G401 (cell line): ENCODE measurements around the gene ANKRD28. TPM values are rescaled to one million over a fixed set of nuclear protein-coding genes. Genes with fewer than 3 reads are reported as not detected.

Source experiments
- DNase-seq: peaks from one replicate; pipeline ENCODE4 v3.0.0-alpha.2; 2015; ENCODE audit warnings: low spot score
- in situ Hi-C: cut with HindIII; loops from 2 replicates; pipeline ENCODE4 v1.10.0; 2016; ENCODE audit warnings: low sequenced_read_pairs, mixed read lengths
- total RNA-seq: library from RNA; depleted of rRNA; stranded (reverse); fragments of >200 nt; shearing (Covaris generic); gene quantifications from 2 replicates; pipeline ENCODE4 v1.2.3, GENCODE V29; 2014

Gene ANKRD28
- total RNA-seq, 1 experiment from 2014 or later: 44.4 TPM

DNA sequence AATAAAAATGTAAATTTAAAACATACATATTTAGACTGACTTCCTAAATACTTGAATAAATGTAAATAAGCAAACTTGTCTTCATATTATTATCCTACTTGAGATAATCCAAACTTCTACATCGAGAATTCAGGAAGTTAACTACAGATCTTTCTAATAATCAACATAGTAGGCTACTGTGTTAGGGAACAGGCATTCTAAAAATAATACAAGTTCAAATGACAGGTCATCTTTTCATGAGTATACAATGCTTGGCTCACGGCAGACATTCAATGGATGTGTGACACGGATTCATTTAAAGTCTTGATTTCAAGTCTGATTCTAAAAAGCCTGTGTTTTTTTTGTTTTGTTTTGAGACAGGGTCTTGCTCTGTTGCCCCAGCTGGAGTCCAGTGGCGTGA, 107.5 kb downstream of the ANKRD28 start:
- in situ Hi-C loops: no loop called here
- DNase-seq: no peak

DNA sequence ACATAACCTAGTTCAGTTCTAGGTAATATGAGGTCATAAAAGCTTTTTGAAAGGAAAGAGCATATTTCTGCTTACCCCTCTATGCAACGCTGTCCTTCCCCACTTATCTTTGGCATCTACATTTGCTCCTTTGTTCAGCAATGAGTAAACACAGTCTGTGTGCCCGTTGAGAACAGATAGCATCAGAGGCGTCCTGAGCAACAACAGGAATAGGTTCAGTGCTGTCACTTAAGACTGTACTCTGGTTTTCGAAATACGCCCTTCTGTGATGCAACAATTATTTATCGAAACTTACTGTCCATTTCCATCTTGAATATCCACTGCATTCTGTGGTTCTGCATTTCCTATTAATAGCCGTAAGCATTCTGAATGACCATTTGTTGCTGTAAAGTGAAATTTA, 111.9 kb downstream of the ANKRD28 start:
- no peak for DNase-seq
- in situ Hi-C loops: no loop called here

DNA sequence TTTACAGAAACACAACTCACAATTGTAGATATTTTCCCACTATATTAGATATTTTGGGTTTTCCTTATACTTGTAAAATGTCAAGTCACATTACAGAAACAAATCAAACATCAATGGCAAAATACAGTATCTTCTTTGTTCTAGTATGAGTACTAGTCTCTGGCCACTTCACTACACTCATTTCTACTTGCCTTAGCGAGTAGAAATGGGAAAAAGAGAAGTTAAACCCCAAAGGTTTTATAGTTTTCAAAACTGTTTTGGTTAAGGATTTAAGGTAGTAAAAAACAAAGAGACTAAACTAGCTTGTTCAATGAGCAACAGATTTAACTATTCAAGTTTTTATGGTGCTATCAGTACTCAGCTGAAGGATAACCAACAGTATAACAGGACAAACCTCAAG, 114.5 kb downstream of the ANKRD28 start:
- no peak for DNase-seq
- in situ Hi-C loops: no loop called here

DNA sequence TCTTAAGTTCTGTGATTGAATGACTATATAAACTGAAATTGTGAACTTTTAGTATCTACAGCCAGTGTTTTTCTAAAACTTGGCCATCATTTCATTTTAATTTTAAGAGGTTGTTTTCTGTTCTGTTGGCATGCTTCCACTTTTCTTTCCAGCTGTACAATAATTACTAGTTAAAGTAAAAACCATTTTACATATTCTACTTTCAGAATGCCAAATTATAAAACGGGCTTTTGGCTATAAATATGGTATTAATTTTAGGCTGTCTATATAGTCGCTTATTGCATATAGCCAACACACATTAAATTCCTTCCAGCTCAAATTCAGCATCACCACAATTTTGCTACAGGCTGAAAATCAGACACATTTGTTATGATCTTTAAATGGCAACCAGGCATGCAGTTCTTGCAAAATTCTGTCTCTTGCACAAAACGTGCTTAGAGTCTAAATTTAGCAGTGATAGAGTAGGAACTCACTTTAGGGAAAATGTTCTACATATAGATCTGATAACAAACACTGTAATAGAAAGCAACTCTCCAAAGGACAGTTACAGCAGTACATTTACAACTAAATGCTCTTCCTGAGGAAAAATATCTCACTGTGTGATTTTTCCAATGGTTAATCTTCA, 115.1 kb downstream of the ANKRD28 start:
- peak; percentile 29 for DNase-seq
- in situ Hi-C loops: no loop called here

DNA sequence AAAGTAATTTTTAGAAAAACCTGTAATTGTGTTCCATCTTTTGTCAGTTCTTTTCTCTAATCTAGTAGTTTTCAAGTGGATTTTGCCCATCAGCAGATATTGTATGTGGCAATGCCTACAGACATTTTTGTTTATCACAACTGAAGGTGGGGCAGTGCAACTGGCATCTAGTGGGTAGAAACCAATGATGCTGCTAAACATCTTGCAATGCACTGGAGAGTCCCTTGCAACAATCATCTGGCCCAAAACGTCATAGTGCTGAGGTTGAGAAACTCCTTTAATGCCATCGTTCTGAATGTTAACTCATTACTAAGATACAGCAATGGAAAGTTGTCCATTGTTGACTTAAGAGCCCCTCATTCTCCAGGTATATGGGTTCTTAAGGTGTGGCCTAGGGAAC, 116.1 kb downstream of the ANKRD28 start:
- in situ Hi-C loops: no loop called here
- no peak for DNase-seq

DNA sequence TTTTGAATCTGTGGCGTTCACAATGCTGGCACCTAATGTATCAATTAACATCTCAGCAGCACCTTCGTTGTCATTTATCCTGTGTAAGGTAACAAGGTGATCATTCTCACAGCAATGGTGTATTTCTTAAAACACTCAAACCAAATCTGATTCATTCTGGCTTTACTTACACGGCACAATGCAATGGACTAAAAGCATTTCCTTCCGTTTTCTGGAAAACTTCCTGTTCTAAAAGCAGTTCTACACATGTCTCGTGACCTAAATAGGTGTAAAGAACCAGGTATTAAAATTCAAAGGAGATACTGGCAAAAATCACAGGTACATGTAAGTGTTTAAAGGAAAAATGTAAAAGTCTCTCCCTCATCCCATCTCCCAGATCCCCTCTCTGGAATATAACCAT, 118.5 kb downstream of the ANKRD28 start:
- in situ Hi-C loops: no loop called here
- DNase-seq: no peak

DNA sequence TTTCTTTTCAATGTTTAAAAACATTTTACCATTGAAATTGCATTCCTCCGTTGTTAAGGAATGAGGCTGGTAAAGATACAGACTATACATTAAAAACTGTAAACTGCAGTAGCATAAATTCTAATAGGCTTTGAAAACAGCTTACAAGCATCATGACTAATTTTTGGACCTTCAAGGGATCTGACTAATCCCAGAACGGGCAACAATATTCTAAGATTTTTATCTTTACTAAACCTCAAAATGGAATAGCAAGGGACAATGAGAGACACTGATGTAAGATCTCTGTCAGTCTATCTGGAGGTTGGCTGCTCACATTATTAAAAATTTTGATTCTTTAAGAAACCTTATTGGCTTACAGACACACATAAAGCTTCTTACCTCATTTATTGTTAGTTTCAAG, 121.5 kb downstream of the ANKRD28 start:
- DNase-seq: no peak
- in situ Hi-C loops: no loop called here

DNA sequence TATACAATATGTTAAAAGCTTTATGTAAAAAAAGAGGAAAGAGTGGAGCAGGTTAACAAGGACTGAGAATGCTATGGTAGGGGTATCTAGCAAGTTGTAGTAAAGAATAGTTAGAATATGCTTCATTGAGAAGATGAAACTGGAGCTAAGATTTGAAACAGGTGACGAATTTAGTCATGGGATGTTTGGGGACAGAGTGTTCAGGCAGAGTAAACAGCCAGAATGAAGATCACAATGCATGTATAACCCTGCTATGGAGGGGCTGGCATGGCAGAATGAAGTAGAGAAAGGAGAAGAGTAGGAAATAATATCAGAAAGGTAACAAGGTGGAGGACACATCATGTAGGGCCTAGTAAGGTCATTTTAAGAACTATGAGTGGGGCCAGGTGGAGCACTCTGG, 124.2 kb downstream of the ANKRD28 start:
- no peak for DNase-seq
- in situ Hi-C loops: no loop called here

DNA sequence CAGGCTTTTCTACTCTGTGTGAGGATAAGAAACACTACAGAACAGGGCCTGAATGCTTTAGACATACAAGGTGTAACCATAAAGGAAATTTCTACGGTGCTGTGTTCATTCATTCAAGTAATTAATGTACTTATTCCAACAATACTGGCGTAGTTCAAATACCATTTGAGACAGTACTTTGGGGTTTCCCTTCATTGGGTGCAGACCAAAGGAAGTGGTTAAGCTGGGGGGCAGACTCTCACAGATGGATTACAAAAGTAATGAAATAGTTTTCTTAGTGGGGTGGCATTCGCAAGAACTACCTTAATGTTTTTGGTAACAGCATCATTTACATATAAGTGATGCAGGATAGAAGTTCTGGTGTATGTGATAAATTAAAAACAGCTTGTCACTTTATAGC, 130.3 kb downstream of the ANKRD28 start:
- in situ Hi-C loops: no loop called here

DNA sequence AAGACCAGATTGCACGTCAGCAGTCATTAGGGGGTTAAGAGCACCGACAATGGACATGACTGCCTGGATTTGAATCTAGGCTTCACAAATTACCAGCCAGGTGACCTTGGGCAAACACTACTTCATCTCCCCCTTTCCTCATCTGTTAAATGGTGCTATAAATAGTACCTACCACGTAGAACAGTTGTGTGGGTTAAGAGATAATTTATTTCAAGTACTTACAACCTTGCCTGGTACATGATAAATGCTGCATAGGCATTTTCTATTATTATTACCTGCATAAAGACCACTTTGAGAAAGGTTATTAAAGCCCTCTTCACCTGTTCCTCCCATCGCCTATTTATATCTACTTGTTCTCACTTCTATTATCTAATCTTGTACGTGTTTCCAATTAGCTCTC, 131.5 kb downstream of the ANKRD28 start:
- in situ Hi-C loops: no loop called here
- DNase-seq: no peak

More for the DNA sequence above, 130.3 kb downstream of the ANKRD28 start:
- DNase-seq: no peak

DNA sequence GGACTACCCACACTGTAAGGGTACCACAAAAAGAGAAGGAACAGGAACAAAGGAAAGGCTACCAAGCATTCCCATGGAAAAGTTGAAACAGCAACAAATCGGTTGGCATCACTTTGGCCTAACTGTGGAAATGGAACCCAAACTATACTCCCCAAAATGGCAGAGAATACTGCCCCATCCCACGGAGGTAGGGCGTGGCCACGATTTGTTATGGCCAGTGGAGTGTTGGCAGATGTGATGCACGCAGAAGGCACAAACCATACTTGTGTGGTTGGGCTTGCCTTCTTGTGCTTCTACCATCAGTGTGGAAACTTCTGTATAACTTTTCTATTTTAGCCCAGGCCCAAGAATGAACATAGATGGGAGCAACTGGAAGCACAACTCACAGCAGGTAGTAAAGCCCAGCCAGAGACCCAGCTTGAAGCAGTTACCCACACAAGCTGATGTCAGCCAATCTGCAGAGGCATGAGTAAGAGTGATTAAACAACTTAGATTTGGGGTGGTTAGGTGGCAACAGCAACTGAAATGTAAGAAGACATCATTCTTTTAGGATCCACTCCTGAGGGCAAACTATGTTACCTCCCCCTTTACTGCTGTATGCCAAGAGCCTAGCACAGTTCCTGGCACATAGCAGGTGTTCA, 132.1 kb downstream of the ANKRD28 start:
- no peak for DNase-seq

DNA sequence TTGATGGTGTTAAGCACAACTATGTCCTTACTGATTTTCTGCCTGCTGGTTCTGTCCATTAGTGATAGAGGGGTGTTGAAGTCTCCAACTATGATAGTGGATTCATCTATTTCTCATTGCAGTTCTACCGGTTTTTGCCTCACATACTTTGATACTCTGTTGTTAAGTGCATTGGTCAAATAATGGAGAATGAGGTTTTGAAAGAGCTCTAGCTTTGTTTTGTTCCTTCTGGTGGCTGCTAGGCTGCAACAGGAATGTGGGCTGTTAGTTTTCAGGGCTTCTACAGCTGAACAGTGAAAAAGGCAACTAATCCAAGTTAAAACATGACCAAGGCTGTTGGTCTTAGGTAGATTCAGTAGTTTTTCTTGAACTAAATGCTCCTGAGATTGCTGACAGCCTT, 133.6 kb downstream of the ANKRD28 start:
- in situ Hi-C loops: no loop called here

More for the DNA sequence above, 132.1 kb downstream of the ANKRD28 start:
- in situ Hi-C loops: no loop called here

DNA sequence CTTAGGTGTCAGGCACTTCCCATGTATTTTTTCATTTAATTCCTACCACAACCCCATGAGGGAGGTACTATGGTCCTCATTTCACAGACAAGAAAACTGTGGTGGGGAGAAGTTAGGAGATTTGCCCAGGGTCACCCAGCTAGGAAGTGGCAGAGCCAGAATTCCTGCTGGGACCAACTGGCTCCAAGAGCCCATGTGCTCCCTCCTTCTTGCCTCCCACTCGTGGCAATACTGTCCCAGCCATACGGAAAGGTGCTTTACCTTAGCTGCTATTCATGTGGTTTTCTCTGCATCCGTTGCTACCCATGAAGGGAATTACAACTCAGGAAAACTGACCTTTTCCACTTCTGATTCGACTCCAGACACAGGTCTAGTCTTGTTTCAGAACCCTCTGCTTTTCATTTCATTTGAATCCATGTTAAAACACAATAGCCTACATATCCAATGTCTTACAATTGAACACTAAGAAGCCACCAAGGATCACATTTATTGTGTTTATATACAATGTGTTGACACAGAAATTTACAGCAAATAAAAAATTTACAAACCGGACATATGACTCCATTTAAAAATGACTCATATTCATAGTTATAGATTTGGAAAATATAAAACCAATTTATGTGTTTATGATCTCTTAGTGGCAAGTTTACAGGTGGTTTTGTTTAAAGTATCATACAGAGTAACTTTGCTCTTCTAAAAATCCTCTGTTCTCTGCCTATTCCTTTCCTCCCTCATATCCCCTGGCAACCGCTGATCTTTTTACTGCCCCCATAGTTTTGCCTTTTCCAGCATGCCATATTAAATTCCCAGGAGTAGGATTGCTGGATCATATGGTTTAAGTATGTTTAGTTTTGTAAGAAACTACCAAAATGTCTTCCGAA, 137.5 kb downstream of the ANKRD28 start:
- in situ Hi-C loops: no loop called here
- peak; percentile 63 for DNase-seq

More for the DNA sequence above, 133.6 kb downstream of the ANKRD28 start:
- no peak for DNase-seq

DNA sequence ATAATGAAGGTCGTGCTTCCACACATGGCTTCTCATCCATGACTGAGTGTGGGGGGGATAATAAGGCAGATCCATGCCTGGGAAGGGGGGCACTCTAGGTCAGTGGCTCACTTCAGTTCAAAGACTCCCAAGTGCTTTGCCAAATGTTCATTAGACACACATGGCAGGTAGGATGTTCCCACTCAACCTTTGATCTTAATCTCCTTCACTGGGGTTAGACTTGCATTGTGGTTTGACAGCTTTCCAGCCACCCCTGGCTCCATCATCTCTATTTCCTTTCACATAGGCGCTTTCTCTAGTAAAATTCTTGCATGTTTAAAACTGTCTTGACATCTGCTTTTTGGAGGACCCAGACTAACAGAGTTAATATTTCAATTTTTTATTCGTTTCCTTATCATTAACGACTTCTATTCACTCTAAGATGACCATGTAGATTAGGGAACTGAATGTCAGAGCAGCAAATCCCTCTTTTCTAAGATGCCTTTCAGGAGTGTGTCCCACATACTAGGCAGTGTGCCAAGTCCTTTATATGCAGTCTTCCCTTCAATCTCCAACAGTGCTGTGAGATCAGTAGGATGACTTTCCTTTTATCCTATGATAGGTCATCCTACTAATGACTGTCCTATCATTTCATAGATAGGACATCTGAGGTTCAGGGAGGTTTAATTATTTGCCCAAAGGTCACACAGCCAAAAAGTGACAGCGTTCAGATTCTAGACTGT, 138.4 kb downstream of the ANKRD28 start:
- in situ Hi-C loops: no loop called here

DNA sequence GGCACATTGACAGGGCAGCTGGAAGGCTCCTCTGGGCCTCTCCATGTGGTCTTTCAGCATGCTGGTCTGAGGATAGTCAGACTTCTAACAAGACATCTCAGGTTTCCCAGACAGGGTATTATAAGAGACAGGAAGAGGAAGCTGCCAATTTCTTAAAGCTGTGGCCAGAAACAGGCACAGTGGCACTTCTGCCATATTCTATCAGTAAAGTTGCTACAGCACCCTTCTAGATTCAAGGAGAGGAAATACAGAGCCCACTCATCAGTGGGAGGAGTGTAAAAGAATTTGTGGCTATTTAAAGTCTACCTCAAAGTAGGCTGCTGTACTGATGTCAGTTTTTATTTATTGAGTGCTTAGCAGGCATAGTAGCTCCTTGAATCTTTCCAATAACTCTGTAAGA, 140.8 kb downstream of the ANKRD28 start:
- DNase-seq: no peak
- in situ Hi-C loops: no loop called here

More for the DNA sequence above, 138.4 kb downstream of the ANKRD28 start:
- peak; percentile 40 for DNase-seq

DNA sequence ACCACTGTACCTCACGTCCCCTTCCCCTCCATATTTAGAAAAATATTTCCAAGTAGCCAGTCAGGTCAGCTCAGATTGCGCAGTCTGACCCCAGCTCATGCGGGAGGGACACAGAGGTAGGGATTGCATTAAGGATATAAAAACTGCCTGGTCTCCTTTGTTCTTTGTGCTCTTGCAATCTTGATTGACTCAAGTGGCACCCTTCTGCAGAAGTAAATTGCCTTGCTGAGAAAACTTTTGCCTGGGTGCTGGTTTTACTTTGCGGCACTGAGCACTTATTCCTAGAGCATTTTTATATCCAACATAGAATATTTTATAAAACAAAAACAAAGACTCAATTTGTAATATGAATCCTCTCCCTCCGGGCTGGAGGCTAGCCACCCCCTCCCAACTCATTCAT, 141.4 kb downstream of the ANKRD28 start:
- in situ Hi-C loops: no loop called here
- DNase-seq: no peak

DNA sequence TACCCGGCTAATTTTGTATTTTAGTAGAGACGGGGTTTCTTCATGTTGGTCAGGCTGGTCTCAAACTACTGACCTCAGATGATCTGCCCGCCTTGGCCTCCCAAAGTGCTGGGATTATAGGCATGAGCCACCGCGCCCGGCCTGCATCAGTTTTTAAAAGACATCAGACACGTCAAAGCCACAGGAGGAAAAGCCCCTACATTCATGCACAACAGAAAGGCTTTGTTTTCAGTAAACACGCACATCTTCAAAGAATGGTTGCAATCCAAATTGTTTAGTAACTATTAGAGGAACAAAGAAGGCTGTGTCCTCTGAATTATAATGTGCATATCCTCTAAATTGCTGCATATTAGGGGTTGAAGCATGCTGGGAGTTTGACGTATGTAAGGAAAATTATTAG, 142.9 kb downstream of the ANKRD28 start:
- no peak for DNase-seq
- in situ Hi-C loops: no loop called here

DNA sequence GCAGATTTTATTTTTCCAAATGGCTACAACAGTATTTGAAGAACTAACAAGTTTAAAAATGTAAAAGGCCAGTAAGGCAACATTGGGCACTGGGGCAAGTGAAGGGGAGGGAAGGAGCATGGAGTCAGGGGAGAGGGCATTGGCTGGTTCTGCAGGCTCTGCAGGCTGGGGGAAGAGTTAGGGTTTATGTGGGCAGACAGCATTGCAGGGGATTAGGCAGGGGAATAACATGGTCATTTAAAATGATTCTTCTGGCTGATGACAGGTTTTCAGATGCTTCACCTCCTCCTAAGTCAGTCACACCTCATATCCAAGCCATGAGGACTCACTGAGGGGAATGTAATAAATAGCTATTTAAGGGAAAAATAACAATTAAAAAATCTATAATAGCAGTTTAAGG, 143.7 kb downstream of the ANKRD28 start:
- in situ Hi-C loops: no loop called here
- DNase-seq: no peak

DNA sequence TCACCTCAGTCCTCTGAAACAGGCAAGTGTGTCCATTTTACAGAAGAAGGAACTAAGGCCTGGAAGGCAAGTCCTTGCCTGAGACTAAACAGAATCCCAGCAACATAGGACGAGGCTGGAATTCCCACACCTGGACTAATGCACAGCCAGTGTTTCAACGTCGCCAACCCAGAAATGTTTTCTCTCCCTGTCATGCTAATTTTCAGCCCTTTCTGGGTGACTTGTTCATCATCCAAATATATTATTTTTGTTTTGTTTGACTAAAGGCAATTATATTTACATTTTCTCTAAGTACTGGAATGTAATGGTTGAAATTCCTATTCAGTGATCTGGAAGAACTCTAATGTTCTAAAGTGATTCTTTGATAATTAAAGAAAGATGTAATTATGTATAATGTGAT, 144.5 kb downstream of the ANKRD28 start:
- no peak for DNase-seq
- in situ Hi-C loops: no loop called here

DNA sequence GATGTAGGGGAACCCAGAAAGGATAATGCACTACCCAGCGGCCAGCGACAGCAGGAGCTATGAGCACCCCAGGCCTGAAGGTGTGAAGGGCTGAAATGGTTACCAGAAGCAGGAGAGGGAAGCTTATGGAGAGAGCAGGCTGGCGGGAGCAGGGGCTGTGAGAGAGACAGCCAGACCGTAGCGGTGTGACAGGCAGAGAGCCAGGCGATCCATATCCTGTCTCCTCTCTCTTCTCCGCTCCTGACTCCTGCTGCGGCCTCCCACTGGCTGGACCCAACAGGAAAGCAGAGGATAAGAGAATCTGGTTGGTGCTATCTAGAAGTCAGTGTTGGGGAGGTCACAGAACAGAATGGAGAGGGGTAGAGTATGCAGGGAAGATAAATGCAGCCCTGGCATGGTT, 146.4 kb downstream of the ANKRD28 start:
- in situ Hi-C loops: no loop called here
- DNase-seq: no peak
